Measurements from ENCODE around the gene GPR139. TPM values are rescaled to one million over a fixed set of nuclear protein-coding genes. Genes with fewer than 3 reads are reported as not detected.

The GPR139 gene
- total and polyA plus RNA-seq, 4 donors = not detected

- Histone ChIP-seq H3K27me3 (ENCODE audit: control insufficient read depth in 4 of 4, insufficient read depth in 4 of 4, low read length in 3 of 4) (peaks cover 0 to 4% (median 3%) of the 10 kb centered on the region in 4 donors), H3K9me3 (ENCODE audit: control insufficient read depth in 4 of 4, low read length in 3 of 4) (no peaks in the 10 kb centered on the region), H3K27ac (ENCODE audit: low read depth in 1 of 2, low read length in 2 of 2) (no peak overlapping the region), H3K36me3 (ENCODE audit: control insufficient read depth in 4 of 4, insufficient read depth in 3 of 4, low read depth in 1 of 4, low read length in 3 of 4) (no peaks in the 10 kb centered on the region), H3K9ac (ENCODE audit: low read depth in 1 of 2, low read length in 2 of 2) (no peak overlapping the region), H3K4me3 (ENCODE audit: low read depth in 1 of 3, low read length in 3 of 3) (no peak overlapping the region), H3K4me1 (ENCODE audit: control insufficient read depth in 4 of 4, insufficient read depth in 4 of 4, low read length in 3 of 4) (no peaks in the 10 kb centered on the region)
- no peak for DNase-seq (ENCODE audit: low spot score)
- WGBS = 72% methylated on average over 7 of the region's 7 CpGs
- no peak for TF ChIP-seq GABPA (IDR thresholded peaks at IDR 0.05 in 1 of 2, conservative IDR thresholded peaks at IDR 0.05 in 1 of 2)
- TF ChIP-seq MAX (IDR thresholded peaks at IDR 0.05) = no peak
- TF ChIP-seq EGR1 (IDR thresholded peaks at IDR 0.05; ENCODE audit: low read depth in 2 of 2) = no peak
- TF ChIP-seq RAD21 (IDR thresholded peaks at IDR 0.05) = no peak
- no peak for TF ChIP-seq ZBTB33 (IDR thresholded peaks at IDR 0.05)
- no peak for TF ChIP-seq HNF4G (IDR thresholded peaks at IDR 0.05)
- TF ChIP-seq, protein P1, sequence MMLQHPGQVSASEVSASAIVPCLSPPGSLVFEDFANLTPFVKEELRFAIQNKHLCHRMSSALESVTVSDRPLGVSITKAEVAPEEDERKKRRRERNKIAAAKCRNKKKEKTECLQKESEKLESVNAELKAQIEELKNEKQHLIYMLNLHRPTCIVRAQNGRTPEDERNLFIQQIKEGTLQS (IDR thresholded peaks at IDR 0.05) = no peak
- no peak for TF ChIP-seq RXRA (IDR thresholded peaks at IDR 0.05)
Observed at GRCh38 chr16:20051147-20051546, 22.5 kb downstream of the GPR139 start.

DNA sequence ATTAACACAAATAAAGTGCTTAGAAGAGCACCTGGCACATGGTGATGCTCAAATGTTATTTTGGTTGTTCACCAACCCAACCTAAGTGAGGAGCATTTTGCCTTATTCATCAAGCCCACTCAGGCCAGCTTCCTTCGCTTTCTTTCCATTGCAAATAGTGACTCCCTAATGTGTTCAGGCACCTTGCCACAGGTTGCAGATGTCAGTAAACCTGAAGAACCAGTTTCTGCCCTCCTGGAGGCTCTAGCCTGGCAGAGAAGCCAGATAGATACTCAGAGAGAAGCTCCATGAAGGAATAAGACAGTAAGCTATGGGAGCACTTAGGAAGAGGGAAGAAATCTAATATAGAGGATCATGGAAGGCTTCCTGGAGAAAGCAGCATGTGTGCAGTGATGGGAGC is 23.9 kb downstream of the GPR139 start:
- no peaks in the 10 kb centered on the region for H3K4me1 ChIP-seq (ENCODE audit: control insufficient read depth in 4 of 4, insufficient read depth in 4 of 4, low read length in 3 of 4)
- DNase-seq (ENCODE audit: low spot score) = no peak
- H3K36me3 ChIP-seq (ENCODE audit: control insufficient read depth in 4 of 4, insufficient read depth in 3 of 4, low read depth in 1 of 4, low read length in 3 of 4) = no peaks in the 10 kb centered on the region
- TF ChIP-seq NR2F2 (IDR thresholded peaks at IDR 0.05) (no peak), MAX (IDR thresholded peaks at IDR 0.05) (no peak), TAF1 (conservative IDR thresholded peaks at IDR 0.05) (no peak), FOXA2 (IDR thresholded peaks at IDR 0.05) (no peak)
- TF ChIP-seq, protein P1 (IDR thresholded peaks at IDR 0.05) = no peak
- no peak overlapping the region for H3K4me3 ChIP-seq (ENCODE audit: low read depth in 1 of 3, low read length in 3 of 3)
- no peaks in the 10 kb centered on the region for H3K9me3 ChIP-seq (ENCODE audit: control insufficient read depth in 4 of 4, low read length in 3 of 4)
- WGBS = 33% methylated on average over 1 of the region's 1 CpG
- no peak overlapping the region for H3K9ac ChIP-seq (ENCODE audit: low read depth in 1 of 2, low read length in 2 of 2)
- H3K27me3 ChIP-seq (ENCODE audit: control insufficient read depth in 4 of 4, insufficient read depth in 4 of 4, low read length in 3 of 4) = peaks cover 0 to 4% (median 3%) of the 10 kb centered on the region in 4 donors
- H3K27ac ChIP-seq (ENCODE audit: low read depth in 1 of 2, low read length in 2 of 2) = no peak overlapping the region

DNA sequence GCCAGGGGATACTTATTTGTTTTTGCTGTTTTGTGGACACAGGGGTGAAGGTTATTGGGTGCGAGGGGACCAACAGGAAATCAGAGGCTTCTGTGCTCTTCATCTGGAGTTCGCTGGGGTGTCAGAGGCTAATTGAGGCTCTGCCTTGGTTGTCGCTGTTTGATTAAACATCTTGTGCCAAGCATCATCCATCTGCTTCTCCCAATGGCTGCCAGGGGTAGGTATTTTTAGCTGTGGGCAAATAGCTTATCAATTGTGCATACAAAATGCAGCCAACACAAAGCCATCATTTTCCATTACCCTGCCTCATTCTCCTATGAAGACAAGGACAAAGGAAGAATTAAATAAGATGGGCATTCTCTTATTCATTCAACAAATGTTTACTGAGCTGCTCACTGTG is 27.8 kb downstream of the GPR139 start:
- H3K9ac ChIP-seq (ENCODE audit: low read depth in 1 of 2, low read length in 2 of 2) = no peak overlapping the region
- no peaks in the 10 kb centered on the region for H3K4me1 ChIP-seq (ENCODE audit: control insufficient read depth in 4 of 4, insufficient read depth in 4 of 4, low read length in 3 of 4)
- no peaks in the 10 kb centered on the region for H3K36me3 ChIP-seq (ENCODE audit: control insufficient read depth in 4 of 4, insufficient read depth in 3 of 4, low read depth in 1 of 4, low read length in 3 of 4)
- 63% methylated on average over 3 of the region's 3 CpGs for WGBS
- no peaks in the 10 kb centered on the region for H3K27me3 ChIP-seq (ENCODE audit: control insufficient read depth in 4 of 4, insufficient read depth in 4 of 4, low read length in 3 of 4)
- TF ChIP-seq HNF4G (IDR thresholded peaks at IDR 0.05) (no peak), FOXA1 (IDR thresholded peaks at IDR 0.05) (no peak), JUND (IDR thresholded peaks at IDR 0.05) (no peak), EGR1 (IDR thresholded peaks at IDR 0.05; ENCODE audit: low read depth in 2 of 2) (no peak), CTCF (IDR thresholded peaks at IDR 0.05; ENCODE audit: low read depth, low read length, missing input control) (no peak), FOXA2 (IDR thresholded peaks at IDR 0.05) (no peak), MAX (IDR thresholded peaks at IDR 0.05) (no peak), RXRA (IDR thresholded peaks at IDR 0.05) (no peak), REST (IDR thresholded peaks at IDR 0.05) (no peak)
- DNase-seq (ENCODE audit: low spot score) = no peak
- H3K4me3 ChIP-seq (ENCODE audit: low read depth in 1 of 3, low read length in 3 of 3) = no peak overlapping the region
- H3K27ac ChIP-seq (ENCODE audit: low read depth in 1 of 2, low read length in 2 of 2) = no peak overlapping the region
- H3K9me3 ChIP-seq (ENCODE audit: control insufficient read depth in 4 of 4, low read length in 3 of 4) = no peaks in the 10 kb centered on the region

Data from liver (tissue), 9 donors.